NOMO-1 treated with DMSO at 0.1 percent for 48 hours (cell line): Measurements from ENCODE around the gene KCNQ1OT1.

Experiments used
- DNase-seq: peaks from one replicate; lab custom pipeline; 2025; ENCODE audit not compliant: unreplicated experiment; lab: John Stamatoyannopoulos, UW

KCNQ1OT1 gene

DNA sequence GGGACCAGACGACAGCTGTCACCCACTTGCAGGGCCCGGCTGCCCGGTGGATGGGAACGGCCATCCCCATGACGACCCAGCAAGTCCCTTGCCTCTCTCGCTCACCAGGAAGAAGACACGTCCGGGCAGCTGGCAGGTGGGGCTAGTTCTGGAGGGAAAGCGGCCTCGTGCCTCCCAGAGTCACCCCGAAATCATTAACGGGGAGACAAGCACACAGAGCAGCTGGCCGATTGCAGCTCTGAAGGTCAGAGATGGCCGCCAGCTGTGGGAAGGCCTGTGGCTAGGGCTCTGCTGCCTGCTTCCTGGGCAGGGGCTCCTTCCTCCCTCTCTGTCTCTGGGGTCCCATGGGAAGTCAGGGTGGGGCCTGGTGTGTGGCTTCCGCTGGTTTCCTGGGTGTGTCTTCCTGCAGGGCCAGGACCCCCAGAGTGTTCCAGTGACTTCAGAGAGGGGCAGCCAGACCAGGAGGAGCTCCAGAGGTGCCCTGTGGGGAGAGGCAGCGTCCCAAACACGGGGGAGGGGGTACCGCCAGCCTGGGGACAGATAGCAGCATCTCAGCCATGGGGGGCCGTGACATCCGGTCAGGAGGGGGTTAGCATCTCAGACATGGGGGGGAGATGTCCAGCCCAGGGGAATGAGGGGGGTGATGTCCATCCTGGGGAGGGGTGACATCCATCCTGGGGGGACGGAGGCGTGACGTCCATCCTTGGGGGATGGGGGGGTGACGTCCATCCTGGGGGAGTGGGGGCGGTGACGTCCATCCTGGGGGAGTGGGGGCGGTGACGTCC, 140.1 kb downstream of the KCNQ1OT1 start:
- DNase-seq, result no peak

DNA sequence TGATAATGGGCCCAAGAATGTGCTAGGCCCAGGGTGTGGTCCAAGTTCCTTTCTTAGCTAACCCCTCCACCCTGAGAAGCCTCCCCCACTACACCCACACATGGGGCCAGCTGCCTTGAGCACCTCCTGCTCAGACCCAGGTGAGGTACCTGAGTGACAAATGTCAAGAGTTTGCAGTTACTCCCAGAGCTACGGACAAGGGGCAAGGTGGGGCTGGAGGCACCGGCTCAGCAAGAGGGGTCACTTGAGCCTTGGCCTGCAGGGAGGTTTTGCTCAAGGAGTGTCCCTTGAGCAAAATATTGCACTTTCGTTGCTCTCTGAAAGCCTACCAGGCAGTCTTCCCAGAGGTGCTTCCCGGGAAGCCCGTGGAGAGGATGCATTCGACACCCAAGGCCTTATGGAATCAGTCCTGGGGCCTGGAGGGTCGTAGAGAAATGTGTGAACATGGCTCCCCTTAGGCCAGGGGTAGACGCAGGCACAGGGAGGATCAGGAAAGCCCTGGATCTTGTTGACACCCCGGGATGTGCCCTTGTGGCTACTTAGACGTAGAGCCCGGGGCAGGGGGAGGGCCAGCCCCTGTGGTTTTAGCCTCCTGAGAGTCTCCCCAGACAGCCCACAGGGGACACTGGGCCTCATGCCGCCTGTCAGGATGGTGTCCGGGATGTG, 140.8 kb downstream of the KCNQ1OT1 start:
- no peak for DNase-seq

DNA sequence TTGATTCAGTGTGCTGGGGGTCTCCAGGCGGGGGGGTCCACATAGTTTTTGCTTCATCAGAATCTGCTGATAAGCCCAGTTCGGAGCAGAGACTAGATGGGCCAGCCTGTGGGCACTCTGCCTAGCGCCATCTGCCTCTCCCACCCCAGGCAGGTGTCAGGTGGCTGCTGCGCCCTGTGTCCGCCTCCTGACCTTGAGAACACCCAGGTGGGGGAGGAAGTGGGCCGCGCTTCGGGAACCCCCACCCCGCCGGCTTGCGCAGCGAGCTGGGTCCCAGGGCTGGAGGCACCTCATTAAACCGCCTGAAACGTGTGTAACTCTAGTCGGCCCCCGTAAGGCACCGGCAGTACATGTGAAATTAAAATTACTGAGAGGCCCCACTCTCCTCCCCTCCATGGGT, 141.4 kb downstream of the KCNQ1OT1 start:
- no peak for DNase-seq
